ENCODE data around the gene AGBL3.

Gene AGBL3

GRCh38 chr7:135178364-135178763 lies 192.1 kb downstream of the AGBL3 start:
- no peaks in the 10 kb centered on the region for H3K79me2 ChIP-seq (ENCODE audit: insufficient read depth, low read length)
- no peak overlapping the region for H3K9ac ChIP-seq (ENCODE audit: low read depth, low read length)
- 0 out of 2 replicates have a peak, but pooled peaks cover under 1% of the 10 kb centered on the region for H3K36me3 ChIP-seq (ENCODE audit: insufficient read depth, low read length)
- no peaks in the 10 kb centered on the region for H3K27me3 ChIP-seq (ENCODE audit: insufficient read depth, low read length, poor library complexity)
- H3K27ac ChIP-seq (ENCODE audit: low read length) = no peak overlapping the region
- no peak overlapping the region for H3K4me3 ChIP-seq (ENCODE audit: low read depth in 1 of 2, low read length in 2 of 2)
- H2AFZ ChIP-seq (ENCODE audit: low read depth, low read length) = no peak overlapping the region
- no peaks in the 10 kb centered on the region for H3K4me1 ChIP-seq (ENCODE audit: insufficient read depth, low read length)
- TF ChIP-seq, protein P1, sequence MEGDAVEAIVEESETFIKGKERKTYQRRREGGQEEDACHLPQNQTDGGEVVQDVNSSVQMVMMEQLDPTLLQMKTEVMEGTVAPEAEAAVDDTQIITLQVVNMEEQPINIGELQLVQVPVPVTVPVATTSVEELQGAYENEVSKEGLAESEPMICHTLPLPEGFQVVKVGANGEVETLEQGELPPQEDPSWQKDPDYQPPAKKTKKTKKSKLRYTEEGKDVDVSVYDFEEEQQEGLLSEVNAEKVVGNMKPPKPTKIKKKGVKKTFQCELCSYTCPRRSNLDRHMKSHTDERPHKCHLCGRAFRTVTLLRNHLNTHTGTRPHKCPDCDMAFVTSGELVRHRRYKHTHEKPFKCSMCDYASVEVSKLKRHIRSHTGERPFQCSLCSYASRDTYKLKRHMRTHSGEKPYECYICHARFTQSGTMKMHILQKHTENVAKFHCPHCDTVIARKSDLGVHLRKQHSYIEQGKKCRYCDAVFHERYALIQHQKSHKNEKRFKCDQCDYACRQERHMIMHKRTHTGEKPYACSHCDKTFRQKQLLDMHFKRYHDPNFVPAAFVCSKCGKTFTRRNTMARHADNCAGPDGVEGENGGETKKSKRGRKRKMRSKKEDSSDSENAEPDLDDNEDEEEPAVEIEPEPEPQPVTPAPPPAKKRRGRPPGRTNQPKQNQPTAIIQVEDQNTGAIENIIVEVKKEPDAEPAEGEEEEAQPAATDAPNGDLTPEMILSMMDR (IDR thresholded peaks at IDR 0.05; ENCODE audit: borderline replicate concordance, extremely low read depth, low read length, poor library complexity, severe bottlenecking) = no peak
- no peak for TF ChIP-seq EZH2 (IDR thresholded peaks at IDR 0.05; ENCODE audit: borderline replicate concordance, low read depth, low read length, severe bottlenecking)
- H3K9me3 ChIP-seq (ENCODE audit: insufficient read depth, low read length, severe bottlenecking) = peaks cover 24% of the 10 kb centered on the region
- H4K20me1 ChIP-seq (ENCODE audit: insufficient read depth, low read length) = no peaks in the 10 kb centered on the region
- no peak for DNase-seq
- no peak overlapping the region for H3K4me2 ChIP-seq (ENCODE audit: insufficient read depth, low read length)
- no peak for ATAC-seq (ENCODE audit: insufficient read depth, low read depth)

DNA sequence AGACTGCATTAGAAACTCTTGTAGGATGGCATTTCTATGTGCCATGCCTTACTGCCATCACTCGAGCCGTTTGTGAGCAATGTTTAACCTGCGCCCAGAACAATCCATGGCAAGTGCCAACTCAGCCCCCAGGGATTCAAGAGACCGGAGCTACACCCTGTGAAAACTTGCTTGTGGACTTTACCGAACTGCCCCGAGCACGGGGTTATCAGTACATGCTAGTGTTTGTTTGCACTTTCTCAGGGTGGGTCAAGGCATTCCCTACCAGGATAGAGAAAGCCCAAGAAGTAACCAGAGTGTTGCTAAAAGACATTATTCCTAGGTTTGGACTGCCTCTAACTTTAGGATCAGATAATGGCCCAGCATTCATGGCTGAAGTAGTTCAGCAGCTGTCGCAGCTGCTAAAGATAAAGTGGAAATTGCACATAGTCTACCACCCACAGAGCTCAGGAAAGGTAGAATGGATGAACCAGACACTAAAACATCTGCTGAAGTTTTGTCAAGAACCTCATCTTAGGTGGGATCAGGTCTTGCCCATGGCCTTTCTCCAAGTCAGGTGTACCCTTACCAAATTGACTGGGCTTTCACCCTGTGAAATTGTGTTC lies 193.1 kb downstream of the AGBL3 start:
- Histone ChIP-seq H2AFZ (ENCODE audit: low read depth, low read length) (no peak overlapping the region), H3K27me3 (ENCODE audit: insufficient read depth, low read length, poor library complexity) (no peaks in the 10 kb centered on the region), H3K4me1 (ENCODE audit: insufficient read depth, low read length) (no peaks in the 10 kb centered on the region), H3K79me2 (ENCODE audit: insufficient read depth, low read length) (no peaks in the 10 kb centered on the region), H3K9me3 (ENCODE audit: insufficient read depth, low read length, severe bottlenecking) (peaks cover 24% of the 10 kb centered on the region), H3K9ac (ENCODE audit: low read depth, low read length) (no peak overlapping the region), H3K4me2 (ENCODE audit: insufficient read depth, low read length) (no peak overlapping the region), H4K20me1 (ENCODE audit: insufficient read depth, low read length) (no peaks in the 10 kb centered on the region), H3K36me3 (ENCODE audit: insufficient read depth, low read length) (peaks cover 8% of the 10 kb centered on the region; the same call in 1 of the 2 replicates), H3K4me3 (ENCODE audit: low read depth in 1 of 2, low read length in 2 of 2) (no peak overlapping the region), H3K27ac (ENCODE audit: low read length) (no peak overlapping the region)
- TF ChIP-seq, protein P1 (IDR thresholded peaks at IDR 0.05; ENCODE audit: borderline replicate concordance, extremely low read depth, low read length, poor library complexity, severe bottlenecking) = no peak
- no peak for TF ChIP-seq EZH2 (IDR thresholded peaks at IDR 0.05; ENCODE audit: borderline replicate concordance, low read depth, low read length, severe bottlenecking)
- DNase-seq = no peak
- no peak for ATAC-seq (ENCODE audit: insufficient read depth, low read depth)

GRCh38 chr7:135180122-135180521 lies 193.8 kb downstream of the AGBL3 start:
- Histone ChIP-seq H2AFZ (ENCODE audit: low read depth, low read length) (no peak overlapping the region), H4K20me1 (ENCODE audit: insufficient read depth, low read length) (no peaks in the 10 kb centered on the region), H3K4me2 (ENCODE audit: insufficient read depth, low read length) (no peak overlapping the region), H3K27me3 (ENCODE audit: insufficient read depth, low read length, poor library complexity) (no peaks in the 10 kb centered on the region), H3K27ac (ENCODE audit: low read length) (no peak overlapping the region), H3K79me2 (ENCODE audit: insufficient read depth, low read length) (no peaks in the 10 kb centered on the region), H3K4me1 (ENCODE audit: insufficient read depth, low read length) (no peaks in the 10 kb centered on the region), H3K9ac (ENCODE audit: low read depth, low read length) (no peak overlapping the region), H3K36me3 (ENCODE audit: insufficient read depth, low read length) (peaks cover 10% of the 10 kb centered on the region; the same call in 1 of the 2 replicates), H3K9me3 (ENCODE audit: insufficient read depth, low read length, severe bottlenecking) (peaks cover 24% of the 10 kb centered on the region), H3K4me3 (ENCODE audit: low read depth in 1 of 2, low read length in 2 of 2) (no peak overlapping the region)
- DNase-seq = no peak
- ATAC-seq (ENCODE audit: insufficient read depth, low read depth) = no peak
- TF ChIP-seq, protein P1 (IDR thresholded peaks at IDR 0.05; ENCODE audit: borderline replicate concordance, extremely low read depth, low read length, poor library complexity, severe bottlenecking) = no peak
- TF ChIP-seq EZH2 (IDR thresholded peaks at IDR 0.05; ENCODE audit: borderline replicate concordance, low read depth, low read length, severe bottlenecking) = no peak

Measured in DND-41 (cell line).